Gastrocnemius medialis (tissue), 4 donors: ENCODE data around the gene TNRC6B.

Experiments used
- CTCF ChIP-seq, 5 experiments: fragments of 450-650 bp in 3 of 5; fragments of 200-600 bp in 2 of 5; sonication (generic) in 2 of 5; IDR thresholded peaks in 4 of 5; conservative IDR thresholded peaks in 1 of 5; 1 replicate in 4 of 5; 2 replicates in 1 of 5; pipeline ENCODE4 v1.5.1; 2016 to 2019; ENCODE audit warnings: antibody characterized with exemption in 5 of 5, mild to moderate bottlenecking in 3 of 5, moderate library complexity in 3 of 5
- POLR2A ChIP-seq, 2 donors: fragments of 450-650 bp; IDR thresholded peaks; one replicate each; pipeline ENCODE4 v1.6.1; 2017; ENCODE audit warnings: antibody characterized with exemption in 2 of 2, mild to moderate bottlenecking in 2 of 2, moderate library complexity in 2 of 2

GRCh38 chr22:40265783-40266182, 88.1 kb downstream of the TNRC6B start:
- TF ChIP-seq CTCF (IDR thresholded peaks at IDR 0.05 in 4 of 5, conservative IDR thresholded peaks at IDR 0.05 in 1 of 5) (no peak), POLR2A (IDR thresholded peaks at IDR 0.05) (no peak)
